MG63 (cell line): ENCODE data around the gene CRMP1. TPM values are rescaled to one million over a fixed set of nuclear protein-coding genes. Genes with fewer than 3 reads are reported as not detected.

Experiments used
- DNase-seq: peaks from one replicate; pipeline ENCODE4 v3.0.0-alpha.2; 2020
- H3K27me3 ChIP-seq: fragments of 250-450 bp; sonication (Bioruptor Pico); 2 replicates; pipeline ENCODE4 v1.5.1; 2020; ENCODE audit warnings: mild to moderate bottlenecking, moderate library complexity
- H3K36me3 ChIP-seq: fragments of 250-450 bp; sonication (Bioruptor Pico); 2 replicates; pipeline ENCODE4 v1.5.1; 2020; ENCODE audit warnings: mild to moderate bottlenecking, moderate library complexity
- H3K4me3 ChIP-seq: fragments of 250-450 bp; sonication (Bioruptor Pico); 2 replicates; pipeline ENCODE4 v1.5.1; 2020; ENCODE audit warnings: mild to moderate bottlenecking, moderate library complexity
- H3K9me3 ChIP-seq: fragments of 250-450 bp; sonication (Bioruptor Pico); 2 replicates; pipeline ENCODE4 v1.5.1; 2020; ENCODE audit warnings: mild to moderate bottlenecking, moderate library complexity
- total RNA-seq: library from RNA; depleted of rRNA; stranded (reverse); fragments of >200 nt; shearing (Covaris generic); gene quantifications from 2 replicates; pipeline ENCODE4 v1.2.3, GENCODE V29; 2014; ENCODE audit warnings: low replicate concordance

CRMP1 gene
- total RNA-seq, 1 experiment from 2014 or later = not detected

DNA sequence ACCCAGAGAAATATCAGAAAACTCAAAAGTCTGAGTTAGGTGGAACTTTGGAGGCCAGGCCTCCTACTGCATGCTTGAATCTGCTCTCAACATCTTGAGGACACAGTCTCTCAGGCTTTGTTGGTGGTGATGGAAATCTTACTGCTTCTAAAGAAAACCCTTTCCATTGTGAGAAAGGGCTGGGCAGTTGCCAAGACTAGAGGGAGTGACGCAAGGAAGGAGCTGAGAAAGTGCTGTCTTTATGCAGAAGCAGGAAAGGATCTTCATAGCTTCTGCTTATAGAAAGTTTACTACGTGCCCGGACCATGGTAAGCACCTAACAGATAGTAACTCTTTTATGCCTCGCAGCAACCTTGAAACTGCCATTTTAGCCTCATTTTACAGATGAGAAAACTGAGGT is 2.4 kb upstream of the CRMP1 start:
- Histone ChIP-seq H3K36me3 (no peaks in the 10 kb centered on the region), H3K4me3 (no peak overlapping the region), H3K9me3 (no peaks in the 10 kb centered on the region), H3K27me3 (peaks cover 11% of the 10 kb centered on the region)
- DNase-seq = no peak

DNA sequence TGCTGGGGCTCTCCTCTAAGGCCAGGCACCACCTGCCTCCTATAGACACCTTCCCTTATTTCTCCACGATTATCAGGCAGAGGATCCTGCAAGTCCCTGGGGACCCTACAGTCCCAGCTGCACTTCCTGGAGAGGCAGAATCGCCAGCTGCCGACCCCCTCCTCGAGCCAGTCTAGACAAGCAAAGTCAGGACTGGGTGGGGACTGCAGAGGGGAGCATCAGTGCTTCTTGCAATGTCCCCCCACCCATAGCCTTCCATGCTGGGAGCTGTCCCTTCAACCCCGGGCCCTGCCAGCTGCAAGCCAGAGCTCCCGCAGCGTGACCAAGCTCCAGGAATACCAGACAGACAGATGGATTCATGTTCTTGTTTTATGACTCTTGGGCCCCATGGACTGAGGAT is 1.4 kb upstream of the CRMP1 start:
- no peak for DNase-seq
- H3K36me3 ChIP-seq = no peaks in the 10 kb centered on the region
- H3K4me3 ChIP-seq = no peak overlapping the region
- H3K9me3 ChIP-seq = no peaks in the 10 kb centered on the region
- H3K27me3 ChIP-seq = peaks cover 14% of the 10 kb centered on the region

DNA sequence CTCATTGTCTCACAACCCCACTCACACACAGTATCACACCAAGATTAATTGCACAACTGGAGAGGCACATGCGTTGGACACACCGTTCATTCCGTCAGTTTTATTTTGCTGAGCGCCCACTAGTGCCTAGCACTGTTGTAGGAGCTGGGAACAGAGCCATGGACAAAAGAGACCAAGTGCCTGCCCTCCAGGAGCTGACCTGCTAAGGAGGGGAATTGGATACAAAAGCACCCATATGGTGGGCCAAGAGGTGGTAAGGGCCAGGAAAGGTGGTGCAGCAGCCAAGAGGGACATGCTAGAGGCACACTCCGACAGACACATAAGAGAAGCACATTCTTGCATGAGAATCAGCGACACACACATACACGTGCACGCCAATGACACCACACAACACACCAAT is 705 bp upstream of the CRMP1 start:
- peaks cover 14% of the 10 kb centered on the region for H3K27me3 ChIP-seq
- no peaks in the 10 kb centered on the region for H3K9me3 ChIP-seq
- no peaks in the 10 kb centered on the region for H3K36me3 ChIP-seq
- H3K4me3 ChIP-seq = no peak overlapping the region
- no peak for DNase-seq

DNA sequence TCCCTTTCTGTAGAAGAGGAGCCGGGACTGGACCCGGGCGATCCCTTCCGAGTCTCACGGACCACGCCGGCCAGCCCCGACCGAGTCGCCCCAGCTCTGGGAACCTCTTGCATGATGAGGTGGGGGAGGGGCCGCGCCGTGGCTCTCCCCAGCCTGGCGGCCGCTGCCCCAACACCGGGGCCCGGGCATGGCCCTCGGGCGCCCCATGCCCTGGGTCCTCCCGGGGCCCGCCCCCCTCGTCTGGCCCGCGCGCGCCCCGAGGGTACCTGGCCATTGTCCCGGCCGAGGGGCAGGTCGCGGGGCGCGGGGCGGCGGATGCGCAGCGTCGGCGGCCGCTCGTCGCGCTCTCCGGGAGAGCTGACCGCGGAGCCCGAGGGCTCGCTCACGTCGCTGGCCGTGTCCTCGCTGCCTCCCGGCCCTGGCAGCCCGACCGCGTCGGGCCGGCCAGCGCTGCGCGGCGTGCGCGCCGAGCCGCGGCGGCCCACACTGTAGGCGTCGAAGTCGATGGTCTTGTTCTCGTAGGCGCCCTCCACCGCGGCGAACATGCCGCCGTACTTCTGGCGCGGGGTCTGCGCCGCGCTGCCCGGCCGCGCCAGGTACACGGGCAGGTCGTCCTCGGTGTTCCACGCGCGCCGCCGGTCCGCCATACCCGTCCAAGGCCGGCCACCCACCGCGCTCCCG is 423 bp downstream of the CRMP1 start:
- H3K9me3 ChIP-seq = no peaks in the 10 kb centered on the region
- H3K4me3 ChIP-seq = no peak overlapping the region
- peaks cover 14% of the 10 kb centered on the region for H3K27me3 ChIP-seq
- no peak for DNase-seq
- H3K36me3 ChIP-seq = no peaks in the 10 kb centered on the region

DNA sequence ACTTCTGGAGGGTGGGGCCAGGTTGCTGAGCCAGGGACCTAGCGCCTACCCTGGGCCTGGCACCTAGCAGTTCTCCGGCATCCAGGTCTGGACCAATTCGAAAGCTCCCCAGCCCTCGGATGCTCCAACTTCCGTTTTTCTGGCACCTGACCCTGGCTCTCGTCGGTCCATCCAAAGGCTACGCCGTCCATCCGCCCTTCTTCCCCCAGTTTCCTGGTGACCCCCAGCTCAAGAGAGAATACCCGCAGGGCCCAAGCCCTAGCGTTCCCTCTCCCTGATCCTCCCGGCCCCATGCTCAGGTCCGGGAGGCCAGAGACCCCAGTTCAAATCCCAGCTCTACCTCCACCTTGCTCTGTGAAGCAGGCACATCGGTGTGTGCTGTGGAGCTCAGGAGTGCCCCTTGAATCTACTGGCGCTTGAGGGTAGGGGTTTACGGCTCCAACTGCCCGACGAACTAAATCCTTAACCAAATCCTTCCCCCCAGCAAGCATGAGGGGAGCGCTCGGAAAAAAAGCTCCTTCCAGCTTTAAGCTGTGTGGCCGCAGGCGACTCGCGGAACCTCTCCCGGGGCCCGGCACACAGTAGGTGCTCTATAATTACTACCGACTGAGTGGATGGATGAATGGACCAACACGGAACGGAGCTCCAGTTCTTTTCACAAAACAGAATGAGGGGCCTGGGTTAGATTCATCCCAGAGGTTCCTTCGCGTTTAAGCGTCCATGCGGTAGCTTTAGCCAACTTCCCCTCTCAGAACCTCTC is 1.1 kb downstream of the CRMP1 start:
- DNase-seq = no peak
- no peaks in the 10 kb centered on the region for H3K36me3 ChIP-seq
- no peak overlapping the region for H3K4me3 ChIP-seq
- H3K27me3 ChIP-seq = peaks cover 14% of the 10 kb centered on the region
- no peaks in the 10 kb centered on the region for H3K9me3 ChIP-seq

DNA sequence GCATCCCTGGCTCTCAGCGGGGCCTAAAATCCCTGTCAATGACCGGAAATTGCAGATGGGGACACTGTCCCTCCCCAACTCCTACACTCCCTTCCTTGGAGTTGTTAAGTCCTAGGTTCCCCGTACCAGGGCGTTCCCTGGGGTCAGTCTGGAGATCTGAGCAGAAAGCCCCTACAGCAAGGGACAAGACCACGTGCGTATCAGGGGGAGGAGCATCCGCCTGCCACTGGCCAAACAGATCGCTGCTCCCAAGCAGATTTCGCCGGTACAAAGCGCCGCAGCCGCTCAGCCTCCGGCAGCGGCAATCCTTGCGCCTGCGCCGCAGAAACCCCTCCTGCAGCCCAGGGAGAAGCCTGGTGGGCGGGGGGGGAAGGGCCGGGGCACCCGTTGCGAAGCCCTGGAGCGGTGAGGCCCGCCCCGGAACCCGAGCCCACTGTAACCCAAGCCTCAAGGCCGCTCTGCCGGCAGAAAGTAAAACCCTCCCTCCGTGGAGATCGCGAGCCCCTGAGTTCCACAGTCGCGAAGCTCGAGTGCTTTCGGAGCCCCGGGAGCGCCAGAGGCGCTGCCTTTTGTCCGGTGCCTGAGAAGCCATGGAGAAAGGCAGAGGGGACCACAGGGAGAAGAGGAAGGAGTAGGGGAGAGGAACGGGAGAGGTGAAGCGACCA is 2.7 kb downstream of the CRMP1 start:
- H3K27me3 ChIP-seq = peaks cover 14% of the 10 kb centered on the region
- no peaks in the 10 kb centered on the region for H3K36me3 ChIP-seq
- no peak overlapping the region for H3K4me3 ChIP-seq
- DNase-seq = no peak
- no peaks in the 10 kb centered on the region for H3K9me3 ChIP-seq

DNA sequence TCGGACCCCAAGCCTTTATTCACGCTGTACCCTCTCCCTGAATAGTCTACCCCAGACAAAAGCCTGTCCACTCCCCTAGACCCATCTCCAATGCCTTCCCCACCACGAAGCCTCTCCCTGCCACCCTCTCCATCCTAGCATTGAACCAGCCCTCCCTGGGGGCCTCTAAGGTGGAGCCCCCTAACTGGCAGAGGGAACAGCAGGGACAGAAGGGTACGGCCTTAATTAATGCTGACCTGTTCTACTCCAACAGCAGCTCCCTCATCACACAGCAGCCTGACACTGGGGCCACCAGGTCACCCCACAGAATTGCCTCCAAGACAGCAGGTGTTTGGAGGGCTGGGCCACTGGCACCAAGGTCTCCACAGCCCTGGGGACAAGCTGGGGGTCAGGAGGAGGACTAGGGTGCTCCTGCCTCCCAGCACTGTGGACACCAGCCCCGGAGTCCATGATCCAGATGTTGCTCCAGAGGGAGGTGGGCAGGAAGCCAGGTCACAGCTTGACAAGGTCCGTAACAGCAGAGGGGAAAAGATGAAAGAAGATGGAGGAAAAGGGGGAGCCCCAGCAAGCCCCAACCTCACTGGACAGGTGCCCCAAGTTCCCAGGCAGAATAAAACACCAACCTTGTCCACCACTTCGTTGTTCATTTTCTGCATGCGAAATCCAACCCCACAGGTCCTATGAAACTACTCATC is 3.7 kb downstream of the CRMP1 start:
- Histone ChIP-seq H3K27me3 (peaks cover 14% of the 10 kb centered on the region), H3K9me3 (no peaks in the 10 kb centered on the region), H3K4me3 (no peak overlapping the region), H3K36me3 (no peaks in the 10 kb centered on the region)
- DNase-seq = no peak

DNA sequence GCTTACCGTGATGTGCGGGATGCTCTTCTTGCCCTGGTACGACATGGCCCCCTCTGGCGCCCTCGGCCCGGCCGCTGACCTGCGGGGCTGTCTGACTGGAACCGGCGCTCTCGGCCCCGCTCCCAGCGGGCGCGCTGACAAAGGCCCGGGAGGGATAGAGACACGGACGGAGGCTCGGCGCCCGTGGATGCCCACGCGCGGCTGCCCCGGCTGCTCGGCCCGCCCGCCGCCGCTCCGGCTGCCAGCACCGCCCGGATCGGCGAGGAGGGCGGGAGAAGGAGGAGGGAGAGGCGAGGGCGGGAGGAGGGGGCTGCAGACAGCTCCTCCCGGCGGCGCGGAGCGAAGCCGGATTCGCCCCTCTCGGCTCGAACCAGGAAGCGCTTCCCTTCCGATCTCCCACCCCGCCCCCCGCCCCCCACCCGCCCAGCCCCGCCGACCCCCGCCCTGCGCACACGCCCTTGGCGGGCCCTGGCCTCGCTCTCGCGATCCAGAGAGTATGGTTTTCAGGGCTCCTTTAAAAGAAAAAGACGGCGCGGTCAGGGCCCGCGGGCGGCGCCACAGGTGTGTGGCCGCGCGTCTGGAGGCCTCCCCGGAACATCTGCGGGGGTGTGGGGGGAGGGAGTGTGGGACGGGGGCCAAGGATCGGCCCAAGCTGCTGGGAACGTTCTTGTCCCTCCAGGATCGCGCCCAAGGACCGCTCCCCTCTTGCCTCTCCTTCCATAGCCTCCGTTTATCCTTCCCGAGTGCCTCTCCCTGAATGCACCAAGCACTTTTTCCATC is 4.5 kb downstream of the CRMP1 start:
- Histone ChIP-seq H3K4me3 (no peak overlapping the region), H3K9me3 (no peaks in the 10 kb centered on the region), H3K36me3 (no peaks in the 10 kb centered on the region), H3K27me3 (peaks cover 12% of the 10 kb centered on the region)
- DNase-seq = no peak

DNA sequence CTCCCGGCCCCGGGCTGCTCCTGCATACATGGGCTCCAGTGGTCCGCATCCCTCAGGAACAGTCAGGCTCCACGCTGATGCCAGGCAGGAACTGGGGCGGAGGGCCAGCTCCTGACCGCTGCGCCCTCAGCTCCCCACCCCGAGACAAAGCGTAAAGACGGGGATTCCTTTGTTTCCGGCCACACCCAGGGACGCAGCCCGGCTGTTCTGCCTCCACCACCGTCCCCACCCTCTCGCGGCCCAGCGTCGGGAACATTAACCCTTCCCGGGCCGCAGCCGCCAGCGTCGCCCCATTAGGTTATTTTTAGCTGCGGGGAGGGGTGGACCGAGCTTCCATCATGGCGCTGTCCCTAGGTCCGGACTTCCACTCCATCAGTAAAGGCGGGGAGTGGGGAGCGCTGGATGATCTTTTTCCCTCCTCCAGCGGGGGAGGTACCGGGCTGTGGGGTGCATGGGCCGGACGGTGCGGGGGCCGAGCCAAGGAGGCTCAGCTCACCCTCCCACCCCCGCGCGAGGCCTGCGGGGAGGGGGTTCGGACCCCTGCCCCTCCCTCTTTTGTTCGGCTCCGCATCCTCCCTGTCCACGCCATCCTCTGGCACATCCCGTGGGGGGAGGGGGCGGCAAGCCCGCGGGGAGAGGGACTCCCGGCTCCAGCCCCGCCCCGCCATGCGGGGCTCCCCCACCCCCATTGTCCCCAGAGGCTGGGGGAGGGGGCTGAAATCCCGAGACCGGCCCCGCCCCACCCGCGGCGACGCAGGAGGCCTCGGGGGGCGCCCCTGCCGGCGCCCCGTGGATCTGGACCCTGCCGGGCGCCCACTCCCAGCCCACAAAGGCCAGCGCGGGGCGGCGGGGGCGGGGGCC is 5.3 kb downstream of the CRMP1 start:
- no peaks in the 10 kb centered on the region for H3K9me3 ChIP-seq
- no peaks in the 10 kb centered on the region for H3K36me3 ChIP-seq
- DNase-seq = no peak
- H3K4me3 ChIP-seq = no peak overlapping the region
- H3K27me3 ChIP-seq = peaks cover 11% of the 10 kb centered on the region

DNA sequence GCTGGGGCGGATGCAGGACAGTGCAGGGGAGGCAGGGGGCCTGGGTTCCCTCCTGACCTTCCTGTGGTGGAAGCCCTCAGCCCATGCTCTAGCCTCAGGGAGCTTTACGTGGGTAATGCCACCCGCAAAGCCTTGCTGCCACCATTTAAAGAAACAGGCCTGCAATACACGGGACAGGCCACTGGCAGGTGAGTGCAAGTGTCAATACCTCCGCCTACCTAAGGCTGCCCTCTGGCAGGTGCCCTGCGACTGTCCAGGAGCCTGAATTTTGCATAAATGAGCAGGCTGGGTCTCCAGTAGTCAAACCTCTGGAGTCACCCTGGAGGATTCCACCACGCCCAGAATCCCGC is 5.9 kb downstream of the CRMP1 start:
- Histone ChIP-seq H3K9me3 (no peaks in the 10 kb centered on the region), H3K4me3 (no peak overlapping the region)
- no peak for DNase-seq

DNA sequence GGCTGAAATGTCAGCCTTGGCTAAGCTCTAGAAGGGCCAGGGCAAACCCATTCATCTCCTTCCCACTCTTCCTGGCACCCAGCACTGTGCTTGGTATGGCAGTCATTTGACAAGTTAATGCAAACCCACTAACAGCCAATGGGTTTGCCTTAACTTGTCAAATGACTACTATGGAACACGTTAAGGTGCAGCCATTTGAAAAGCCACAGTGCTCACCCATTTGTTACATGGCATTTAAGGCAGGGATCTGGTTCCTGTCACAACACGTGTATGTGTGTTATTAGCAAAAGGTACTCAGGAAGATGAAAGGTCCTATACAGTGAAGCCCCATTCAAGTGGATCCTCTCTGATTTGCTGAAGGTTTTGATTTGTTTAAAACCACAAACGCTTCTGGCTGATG is 7.2 kb downstream of the CRMP1 start:
- Histone ChIP-seq H3K9me3 (no peaks in the 10 kb centered on the region), H3K4me3 (no peak overlapping the region), H3K27me3 (peaks cover 2% of the 10 kb centered on the region; the same call in 1 of the 2 replicates), H3K36me3 (no peaks in the 10 kb centered on the region)
- DNase-seq = no peak

More for the DNA sequence above, 5.9 kb downstream of the CRMP1 start:
- Histone ChIP-seq H3K36me3 (no peaks in the 10 kb centered on the region), H3K27me3 (peaks cover 11% of the 10 kb centered on the region)

DNA sequence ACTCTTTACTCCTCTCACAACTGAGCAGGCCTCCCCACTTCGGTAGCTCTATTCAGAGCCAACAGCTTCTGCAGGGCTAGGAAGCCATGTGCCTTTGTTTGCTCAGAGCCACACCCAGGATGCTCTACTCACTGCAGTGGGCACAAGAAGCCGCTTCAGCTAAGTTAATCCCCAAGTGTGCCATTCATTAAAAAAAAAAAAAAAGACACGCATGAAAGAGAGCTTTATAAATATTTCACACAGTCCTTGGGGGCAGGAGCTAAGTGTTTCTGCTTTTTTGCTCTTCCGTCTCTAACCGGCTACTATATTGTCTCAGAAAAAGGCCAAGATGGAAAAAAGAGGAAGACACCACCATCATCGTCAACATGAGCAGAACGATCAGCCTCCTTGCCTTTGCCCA is 8.1 kb downstream of the CRMP1 start:
- Histone ChIP-seq H3K36me3 (no peaks in the 10 kb centered on the region), H3K4me3 (no peak overlapping the region), H3K27me3 (no peaks in the 10 kb centered on the region; the same call in 1 of the 2 replicates), H3K9me3 (no peaks in the 10 kb centered on the region)
- DNase-seq = no peak

DNA sequence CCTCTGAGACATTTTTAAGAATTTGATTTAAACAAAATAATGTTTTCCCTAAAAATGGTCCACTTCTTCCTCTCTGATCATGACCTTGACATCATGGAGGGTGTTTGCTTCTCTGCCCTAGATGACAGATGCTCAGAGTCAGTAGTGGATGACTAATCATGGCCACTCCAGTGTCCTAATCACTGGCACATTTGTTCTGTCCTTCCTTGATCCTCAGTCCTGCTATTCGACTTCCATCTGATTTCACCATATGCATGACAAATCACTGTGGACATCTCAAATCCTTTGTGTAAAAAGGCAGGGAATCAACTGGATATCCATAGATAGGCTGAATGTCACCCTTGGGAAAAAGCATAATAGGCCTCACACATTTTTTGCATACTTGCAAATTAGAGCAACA is 9.0 kb downstream of the CRMP1 start:
- no peaks in the 10 kb centered on the region for H3K9me3 ChIP-seq
- no peaks in the 10 kb centered on the region for H3K27me3 ChIP-seq
- no peak for DNase-seq
- no peaks in the 10 kb centered on the region for H3K36me3 ChIP-seq
- H3K4me3 ChIP-seq = no peak overlapping the region

DNA sequence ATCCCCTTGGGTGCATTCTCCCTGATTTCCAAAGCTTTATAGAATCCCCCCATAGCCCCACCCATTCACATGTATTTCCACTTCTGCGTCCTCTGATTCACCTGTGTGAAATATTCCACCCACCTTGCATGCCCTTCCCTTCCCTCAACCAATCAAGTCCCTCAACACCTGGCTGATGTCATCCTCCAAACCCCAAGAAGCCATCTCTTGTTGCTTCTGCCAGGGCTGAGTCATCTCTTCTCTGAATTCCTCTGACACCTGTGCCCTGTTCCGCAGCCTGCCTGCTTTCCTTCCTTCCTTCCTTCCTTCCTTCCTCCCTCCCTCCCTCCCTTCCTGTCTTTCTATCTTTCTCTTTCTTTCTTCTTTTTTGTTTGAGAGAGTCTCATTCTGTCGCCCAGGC is 9.9 kb downstream of the CRMP1 start:
- H3K4me3 ChIP-seq = no peak overlapping the region
- H3K36me3 ChIP-seq = no peaks in the 10 kb centered on the region
- DNase-seq = no peak
- no peaks in the 10 kb centered on the region for H3K9me3 ChIP-seq
- H3K27me3 ChIP-seq = no peaks in the 10 kb centered on the region

DNA sequence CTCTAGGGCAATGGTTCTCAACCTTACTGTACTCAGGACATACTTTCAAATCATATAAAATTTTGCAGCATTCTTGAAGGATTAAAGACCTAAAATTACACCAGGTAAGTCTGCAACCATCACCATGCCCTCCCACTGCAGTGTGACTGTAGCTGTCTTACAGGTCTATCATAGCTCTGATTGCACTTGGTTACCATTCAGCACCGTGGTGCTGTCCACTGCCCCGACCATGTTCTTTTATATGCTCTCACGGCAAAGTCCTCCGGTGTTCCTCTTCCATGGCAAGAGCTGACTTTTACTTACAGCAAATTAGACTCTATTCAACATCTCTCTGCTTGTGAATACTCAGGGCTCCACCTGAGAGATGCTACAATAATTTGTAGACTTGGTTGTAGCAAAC is 11.5 kb downstream of the CRMP1 start:
- no peaks in the 10 kb centered on the region for H3K9me3 ChIP-seq
- no peak overlapping the region for H3K4me3 ChIP-seq
- DNase-seq = no peak

DNA sequence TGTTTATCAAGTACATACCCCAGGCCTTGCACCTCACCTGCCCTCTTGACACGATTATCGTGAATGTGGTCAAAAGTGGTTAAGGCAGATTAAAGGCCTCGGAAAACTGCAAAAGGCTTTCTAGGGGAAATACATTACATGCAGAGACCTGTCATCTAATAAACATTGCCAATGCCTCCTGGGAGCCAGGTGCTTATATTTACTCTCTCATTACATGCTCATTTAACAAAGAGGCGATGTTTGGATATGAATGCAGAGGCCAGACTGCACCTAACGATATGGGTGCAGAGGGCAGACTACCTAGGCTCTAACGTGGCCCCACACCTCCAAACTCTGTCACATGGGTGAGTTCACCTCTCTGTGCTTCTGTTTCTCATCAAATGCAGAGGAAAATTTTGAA is 14.5 kb downstream of the CRMP1 start:
- DNase-seq = no peak
- no peak overlapping the region for H3K4me3 ChIP-seq
- H3K27me3 ChIP-seq = no peaks in the 10 kb centered on the region
- no peaks in the 10 kb centered on the region for H3K36me3 ChIP-seq
- no peaks in the 10 kb centered on the region for H3K9me3 ChIP-seq

More for the DNA sequence above, 11.5 kb downstream of the CRMP1 start:
- H3K27me3 ChIP-seq = no peaks in the 10 kb centered on the region
- H3K36me3 ChIP-seq = no peaks in the 10 kb centered on the region
